Liver (tissue), 9 donors: ENCODE data around the gene ZNF552. TPM values are rescaled to one million over a fixed set of nuclear protein-coding genes. Genes with fewer than 3 reads are reported as not detected.

Source experiments
- DNase-seq: peaks from one replicate; pipeline ENCODE4 v3.0.0-alpha.2; 2017; ENCODE audit warnings: low spot score
- H3K27ac ChIP-seq, 2 donors: one replicate each; pipeline ENCODE4 v1.7.0; 2013; ENCODE audit warnings: inconsistent platforms in 2 of 2, low read length in 2 of 2, control low read depth in 1 of 2, low read depth in 1 of 2, mild to moderate bottlenecking in 1 of 2
- H3K27me3 ChIP-seq, 4 donors: one replicate each; pipeline versions ENCODE4 v1.6.1 to v1.7.0; 2013; ENCODE audit warnings: low read length in 3 of 4, inconsistent platforms in 1 of 4, mild to moderate bottlenecking in 1 of 4, moderate library complexity in 1 of 4; ENCODE audit not compliant: control insufficient read depth in 4 of 4, insufficient read depth in 4 of 4
- H3K36me3 ChIP-seq, 4 donors: one replicate each; pipeline versions ENCODE4 v1.6.1 to v1.7.0; 2013; ENCODE audit warnings: low read length in 3 of 4, mild to moderate bottlenecking in 3 of 4, low read depth in 1 of 4, moderate library complexity in 1 of 4; ENCODE audit not compliant: control insufficient read depth in 4 of 4, insufficient read depth in 3 of 4
- H3K4me1 ChIP-seq, 4 donors: one replicate each; pipeline versions ENCODE4 v1.6.1 to v1.7.0; 2013; ENCODE audit warnings: low read length in 3 of 4, mild to moderate bottlenecking in 3 of 4, moderate library complexity in 1 of 4; ENCODE audit not compliant: control insufficient read depth in 4 of 4, insufficient read depth in 4 of 4
- H3K4me3 ChIP-seq, 3 donors: one replicate each; pipeline versions ENCODE4 v1.6.1 to v1.7.0; 2013; ENCODE audit warnings: low read length in 3 of 3, control low read depth in 1 of 3, low read depth in 1 of 3, mild to moderate bottlenecking in 1 of 3
- H3K9ac ChIP-seq, 2 donors: one replicate each; pipeline ENCODE4 v1.7.0; 2013; ENCODE audit warnings: low read length in 2 of 2, mild to moderate bottlenecking in 2 of 2, moderate library complexity in 2 of 2, control low read depth in 1 of 2, low read depth in 1 of 2
- H3K9me3 ChIP-seq, 4 donors: one replicate each; pipeline versions ENCODE4 v1.6.1 to v1.7.0; 2013; ENCODE audit warnings: low read length in 3 of 4; ENCODE audit not compliant: control insufficient read depth in 4 of 4
- ATF3 ChIP-seq: IDR thresholded peaks from 2 replicates; pipeline ENCODE4 v1.6.1; 2016; ENCODE audit warnings: antibody characterized with exemption
- CTCF ChIP-seq: fragments of 150-350 bp; IDR thresholded peaks from 2 replicates; pipeline ENCODE4 v1.5.1; 2017; ENCODE audit warnings: improper control_type of control experiment, low read depth, low read length; ENCODE audit not compliant: missing input control
- EGR1 ChIP-seq, 2 donors: IDR thresholded peaks; 2 replicates each; pipeline ENCODE4 v1.6.1; 2016 to 2018; ENCODE audit warnings: antibody characterized with exemption in 2 of 2, low read depth in 2 of 2
- FOXA1 ChIP-seq: IDR thresholded peaks from 2 replicates; pipeline ENCODE4 v1.6.1; 2016; ENCODE audit warnings: antibody characterized with exemption
- FOXA2 ChIP-seq: IDR thresholded peaks from 2 replicates; pipeline ENCODE4 v1.6.1; 2016; ENCODE audit warnings: antibody characterized with exemption
- GABPA ChIP-seq, 2 donors: IDR thresholded peaks in 1 of 2; conservative IDR thresholded peaks in 1 of 2; 2 replicates each; pipeline ENCODE4 v1.6.1; 2016; ENCODE audit warnings: antibody characterized with exemption in 2 of 2, mild to moderate bottlenecking in 1 of 2, moderate library complexity in 1 of 2
- HNF4A ChIP-seq, 2 donors: conservative IDR thresholded peaks; 2 replicates each; pipeline ENCODE4 v1.6.1; 2016; ENCODE audit warnings: antibody characterized with exemption in 2 of 2, mild to moderate bottlenecking in 2 of 2
- HNF4G ChIP-seq: IDR thresholded peaks from 2 replicates; pipeline ENCODE4 v1.6.1; 2016; ENCODE audit warnings: antibody characterized with exemption
- JUND ChIP-seq, 2 donors: IDR thresholded peaks; 2 replicates each; pipeline ENCODE4 v1.6.1; 2016; ENCODE audit warnings: antibody characterized with exemption in 2 of 2
- RAD21 ChIP-seq, 2 donors: IDR thresholded peaks; 2 replicates each; pipeline ENCODE4 v1.6.1; 2016; ENCODE audit warnings: antibody characterized with exemption in 2 of 2, mild to moderate bottlenecking in 2 of 2
- REST ChIP-seq: IDR thresholded peaks from 2 replicates; pipeline ENCODE4 v1.6.1; 2016; ENCODE audit warnings: antibody characterized with exemption, mild to moderate bottlenecking
- RXRA ChIP-seq, 2 donors: IDR thresholded peaks; 2 replicates each; pipeline ENCODE4 v1.6.1; 2017 to 2018; ENCODE audit warnings: antibody characterized with exemption in 2 of 2, mild to moderate bottlenecking in 1 of 2
- SP1 ChIP-seq: IDR thresholded peaks from 2 replicates; pipeline ENCODE4 v1.6.1; 2018; ENCODE audit warnings: antibody characterized with exemption, mild to moderate bottlenecking
- TAF1 ChIP-seq: conservative IDR thresholded peaks from 2 replicates; pipeline ENCODE4 v1.6.1; 2016; ENCODE audit warnings: antibody characterized with exemption, mild to moderate bottlenecking
- YY1 ChIP-seq: IDR thresholded peaks from 2 replicates; pipeline ENCODE4 v1.6.1; 2016; ENCODE audit warnings: antibody characterized with exemption, mild to moderate bottlenecking
- WGBS: extraction: QIAGEN DNeasy Blood & Tissue Kit; methylation state at CpG from one replicate; pipeline ENCODE4 v1.1.7; 2013; 5-methylcytosine and 5-hydroxymethylcytosine counted together
- polyA plus RNA-seq, 2 donors: library from polyadenylated mRNA; stranded (reverse) in 1 of 2; unstranded in 1 of 2; fragments of 200-250 nt in 1 of 2; fragments of >200 nt in 1 of 2; fragmentation: Nextera tagmentation in 1 of 2; extraction: Ambion mirVana in 1 of 2; gene quantifications; one replicate each; pipeline versions ENCODE4 v1.2.1 to v1.2.3, GENCODE V29; 2013 to 2015
- total RNA-seq, 2 donors: library from RNA; depleted of rRNA; stranded (reverse); fragments of >200 nt; gene quantifications; one replicate each; pipeline ENCODE4 v1.2.3, GENCODE V29; 2014
- TF ChIP-seq, protein P1 (sequence below): IDR thresholded peaks from 2 replicates; pipeline ENCODE4 v1.6.1; 2016; ENCODE audit warnings: antibody characterized with exemption
- donor health status: healthy.
- donor health status: healthy.
- donor health status: healthy.
- donor health status: healthy.
- donor health status: healthy.

The ZNF552 gene
- total and polyA plus RNA-seq, 4 donors = 3.1 to 16.1 (median 5.4) TPM

DNA sequence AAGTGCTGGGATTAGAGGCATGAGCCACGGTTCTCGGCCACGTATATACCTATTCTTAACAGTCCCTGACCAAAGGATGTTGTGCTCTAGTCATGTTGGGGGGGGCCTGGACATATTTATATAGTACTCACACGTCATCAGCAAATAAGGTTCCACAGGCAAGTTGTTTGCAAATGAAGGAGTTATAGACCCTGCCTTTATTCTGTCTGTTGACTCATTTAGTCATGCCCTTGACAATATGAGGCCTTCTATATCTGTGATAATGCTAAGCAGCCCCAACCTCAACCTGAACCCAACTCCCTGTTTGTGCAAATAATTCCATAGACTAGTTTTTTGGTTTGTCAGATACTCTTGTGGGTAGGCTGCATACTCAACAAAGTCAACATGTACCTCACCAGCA is 36.4 kb downstream of the ZNF552 start:
- H3K4me1 ChIP-seq = no peaks in the 10 kb centered on the region
- peak overlapping the region in 2 of 3 donors; percentile 49 to 53 for H3K4me3 ChIP-seq
- WGBS = 97% methylated on average over 4 of the region's 4 CpGs
- peaks cover 1 to 43% (median 25%) of the 10 kb centered on the region in 4 donors for H3K9me3 ChIP-seq
- TF ChIP-seq, protein P1, sequence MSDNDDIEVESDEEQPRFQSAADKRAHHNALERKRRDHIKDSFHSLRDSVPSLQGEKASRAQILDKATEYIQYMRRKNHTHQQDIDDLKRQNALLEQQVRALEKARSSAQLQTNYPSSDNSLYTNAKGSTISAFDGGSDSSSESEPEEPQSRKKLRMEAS = no peak
- no peak for TF ChIP-seq RAD21 (IDR thresholded peaks at IDR 0.05)
- TF ChIP-seq JUND (IDR thresholded peaks at IDR 0.05) = no peak
- TF ChIP-seq YY1 = no peak
- no peak for TF ChIP-seq EGR1 (IDR thresholded peaks at IDR 0.05; ENCODE audit: low read depth in 2 of 2)
- TF ChIP-seq GABPA (IDR thresholded peaks at IDR 0.05 in 1 of 2, conservative IDR thresholded peaks at IDR 0.05 in 1 of 2) = no peak
- TF ChIP-seq HNF4A (conservative IDR thresholded peaks at IDR 0.05) = no peak
- no peak for TF ChIP-seq CTCF
- no peak for TF ChIP-seq SP1
- TF ChIP-seq TAF1 = no peak
- no peak for TF ChIP-seq HNF4G
- no peak for DNase-seq
- no peak overlapping the region for H3K9ac ChIP-seq
- peaks cover 2 to 56% (median 49%) of the 10 kb centered on the region in 4 donors for H3K36me3 ChIP-seq
- no peaks in the 10 kb centered on the region for H3K27me3 ChIP-seq
- H3K27ac ChIP-seq = no peak overlapping the region

GRCh38 chr19:57776764-57777296 is 37.9 kb downstream of the ZNF552 start:
- TF ChIP-seq HNF4G = no peak
- TF ChIP-seq FOXA2 = no peak
- TF ChIP-seq FOXA1 = no peak
- no peak for TF ChIP-seq RXRA (IDR thresholded peaks at IDR 0.05)
- Histone ChIP-seq H3K9me3 (peaks cover 1 to 43% (median 25%) of the 10 kb centered on the region in 4 donors), H3K27me3 (no peaks in the 10 kb centered on the region), H3K36me3 (peaks cover 2 to 64% (median 53%) of the 10 kb centered on the region in 4 donors), H3K27ac (no peak overlapping the region), H3K4me3 (peak overlapping the region in 2 of 3 donors; percentile 9 to 19), H3K4me1 (no peaks in the 10 kb centered on the region), H3K9ac (no peak overlapping the region)
- no peak for DNase-seq
- WGBS = 89% methylated on average over 6 of the region's 6 CpGs

- H3K27ac ChIP-seq = no peak overlapping the region
- no peak overlapping the region for H3K9ac ChIP-seq
- WGBS = 97% methylated on average over 3 of the region's 3 CpGs
- peaks cover 0 to 39% (median 29%) of the 10 kb centered on the region in 4 donors for H3K36me3 ChIP-seq
- H3K4me3 ChIP-seq = peak overlapping the region in 1 of 3 donors; percentile 3
- TF ChIP-seq ATF3 (no peak), HNF4G (no peak), RXRA (IDR thresholded peaks at IDR 0.05) (no peak), SP1 (no peak), HNF4A (conservative IDR thresholded peaks at IDR 0.05) (no peak), YY1 (no peak), CTCF (no peak), FOXA2 (no peak), REST (no peak)
- H3K27me3 ChIP-seq = no peaks in the 10 kb centered on the region
- peaks cover 6 to 8% (median 7%) of the 10 kb centered on the region in 4 donors for H3K4me1 ChIP-seq
- DNase-seq = no peak
- peaks cover 0 to 18% (median 10%) of the 10 kb centered on the region in 4 donors for H3K9me3 ChIP-seq
Measured at GRCh38 chr19:57773488-57773887, 41.2 kb downstream of the ZNF552 start.
